Activated naive CD8-positive, alpha-beta T cell treated with anti-CD3 and anti-CD28 coated beads, Interleukin-2, amount 10 ng/mL, durations not matched to agents 7 days and 5 days (primary cell): ENCODE data around the gene CYSTM1. TPM values are rescaled to one million over a fixed set of nuclear protein-coding genes. Genes with fewer than 3 reads are reported as not detected.
A peak's percentile ranks its signal among the peaks of the same experiment; 100 is the strongest.

ENCODE experiments used
- ATAC-seq: fragments of 150-1000 bp; cut with Tn5 transposase; one replicate; pipeline ENCODE4 v1.10.0; 2021; ENCODE audit warnings: low read depth, moderate library complexity
- POLR2A ChIA-PET: fragments of 350-600 bp; sonication (Branson Sonifier 250); formaldehyde crosslinking; loops from one replicate; lab custom pipeline; 2021; ENCODE audit warnings: antibody characterized with exemption; lab: Charles Lee
- DNase-seq: peaks from one replicate; pipeline ENCODE4 v3.0.0; 2021
- H3K27ac Mint-ChIP-seq: one replicate; pipeline ENCODE4 v1.8.0; 2022; ENCODE audit warnings: mild to moderate bottlenecking, mixed read lengths
- H3K27me3 Mint-ChIP-seq: one replicate; pipeline ENCODE4 v1.8.0; 2022; ENCODE audit warnings: mild to moderate bottlenecking, moderate library complexity, mixed read lengths
- H3K36me3 Mint-ChIP-seq: one replicate; pipeline ENCODE4 v1.8.0; 2021; ENCODE audit warnings: mild to moderate bottlenecking, mixed read lengths
- H3K4me1 Mint-ChIP-seq: one replicate; pipeline ENCODE4 v1.8.0; 2021; ENCODE audit warnings: mixed read lengths
- H3K4me3 Mint-ChIP-seq: one replicate; pipeline ENCODE4 v1.8.0; 2022; ENCODE audit warnings: mild to moderate bottlenecking, moderate library complexity, mixed read lengths
- H3K9me3 Mint-ChIP-seq: one replicate; pipeline ENCODE4 v1.8.0; 2021; ENCODE audit warnings: mixed read lengths
- total RNA-seq, 2 experiments: library from RNA; stranded (reverse); gene quantifications; one replicate each; pipeline ENCODE4 v1.2.3, GENCODE V29; 2021

CYSTM1 gene
- total RNA-seq, 2 experiments from 2014 or later: 12.1 to 13.5 TPM

- POLR2A ChIA-PET: interaction anchor here (0.7 kb wide), 1 partner anchor 1922 kb away, joined by 3 read pairs; no protein-coding TSS in a partner anchor
- H3K36me3 Mint-ChIP-seq: peaks cover 27% of the 10 kb centered on the region
- DNase-seq: no peak
- no peaks in the 10 kb centered on the region for H3K9me3 Mint-ChIP-seq
- no peak overlapping the region for H3K27ac Mint-ChIP-seq
- peak; percentile 67 for ATAC-seq
- no peaks in the 10 kb centered on the region for H3K27me3 Mint-ChIP-seq
- peaks cover 9% of the 10 kb centered on the region for H3K4me1 Mint-ChIP-seq
- H3K4me3 Mint-ChIP-seq: no peak overlapping the region
These were observed 98.5 kb downstream of the CYSTM1 start for GRCh38 chr5:140273401-140273877.

GRCh38 chr5:140275837-140276236 lies 100.8 kb downstream of the CYSTM1 start:
- peaks cover 12% of the 10 kb centered on the region for H3K4me1 Mint-ChIP-seq
- H3K9me3 Mint-ChIP-seq: no peaks in the 10 kb centered on the region
- H3K4me3 Mint-ChIP-seq: no peak overlapping the region
- H3K27ac Mint-ChIP-seq: no peak overlapping the region
- H3K36me3 Mint-ChIP-seq: peaks cover 31% of the 10 kb centered on the region
- H3K27me3 Mint-ChIP-seq: no peaks in the 10 kb centered on the region
- DNase-seq (no peak), ATAC-seq (no peak)
- POLR2A ChIA-PET: interaction anchor here (0.6 to 1.1 kb wide), 2 partner anchors 12 to 27 kb away, joined by 3 to 4 read pairs; partner anchors contain the start of gene PFDN1

GRCh38 chr5:140282266-140282665 lies 107.3 kb downstream of the CYSTM1 start:
- Mint-ChIP-seq H3K4me1 (peaks cover 11% of the 10 kb centered on the region), H3K9me3 (no peaks in the 10 kb centered on the region), H3K27me3 (no peaks in the 10 kb centered on the region), H3K36me3 (peaks cover 10% of the 10 kb centered on the region), H3K4me3 (no peak overlapping the region), H3K27ac (no peak overlapping the region)
- DNase-seq (no peak), ATAC-seq (no peak)
- POLR2A ChIA-PET: interaction anchor here (0.7 kb wide), 1 partner anchor 20 kb away, joined by 3 read pairs; no protein-coding TSS in a partner anchor

- Mint-ChIP-seq H3K27me3 (no peaks in the 10 kb centered on the region), H3K27ac (no peak overlapping the region), H3K36me3 (peaks cover 2% of the 10 kb centered on the region), H3K9me3 (no peaks in the 10 kb centered on the region), H3K4me3 (no peak overlapping the region), H3K4me1 (peaks cover 8% of the 10 kb centered on the region)
- ATAC-seq: no peak
- no peak for DNase-seq
- POLR2A ChIA-PET: no interaction called here
These were observed 109.0 kb downstream of the CYSTM1 start for GRCh38 chr5:140284013-140284412.

GRCh38 chr5:140286424-140286823 lies 111.4 kb downstream of the CYSTM1 start:
- ATAC-seq: no peak
- DNase-seq: no peak
- H3K27ac Mint-ChIP-seq: no peak overlapping the region
- peaks cover 11% of the 10 kb centered on the region for H3K4me1 Mint-ChIP-seq
- H3K36me3 Mint-ChIP-seq: peaks cover 16% of the 10 kb centered on the region
- no peak overlapping the region for H3K4me3 Mint-ChIP-seq
- POLR2A ChIA-PET: no interaction called here
- H3K27me3 Mint-ChIP-seq: no peaks in the 10 kb centered on the region
- no peaks in the 10 kb centered on the region for H3K9me3 Mint-ChIP-seq

- Mint-ChIP-seq H3K36me3 (peaks cover 18% of the 10 kb centered on the region), H3K4me1 (peaks cover 16% of the 10 kb centered on the region), H3K4me3 (no peak overlapping the region), H3K27ac (no peak overlapping the region), H3K27me3 (no peaks in the 10 kb centered on the region), H3K9me3 (no peaks in the 10 kb centered on the region)
- ATAC-seq (no peak), DNase-seq (no peak)
- POLR2A ChIA-PET: interaction anchor here (0.9 kb wide), 1 partner anchor 58 kb away, joined by 3 read pairs; no protein-coding TSS in a partner anchor
These were observed 113.0 kb downstream of the CYSTM1 start for GRCh38 chr5:140287801-140288521.

- POLR2A ChIA-PET: interaction anchor here (1.3 to 1.5 kb wide), 2 partner anchors 10 to 11 kb away, joined by 3 to 4 read pairs; partner anchors contain the start of gene PFDN1
- no peak overlapping the region for H3K4me3 Mint-ChIP-seq
- ATAC-seq: no peak
These were observed 117.4 kb downstream of the CYSTM1 start for GRCh38 chr5:140292212-140293036.

More at GRCh38 chr5:140292212-140293036, 117.4 kb downstream of the CYSTM1 start:
- Mint-ChIP-seq H3K27me3 (no peaks in the 10 kb centered on the region), H3K27ac (no peak overlapping the region), H3K36me3 (peaks cover 22% of the 10 kb centered on the region), H3K9me3 (no peaks in the 10 kb centered on the region), H3K4me1 (peaks cover 26% of the 10 kb centered on the region)
- DNase-seq: no peak

Other genes with a start within 250 kb of the CYSTM1 start
- gene NRG2, start 131.9 kb upstream of the CYSTM1 start, total RNA-seq: under 1 TPM in 1 of 2 experiments, not detected in 1; 0.08 TPM
- 10 to 100 TPM; 19.8 TPM for gene PURA, start 61.1 kb upstream of the CYSTM1 start, total RNA-seq
- 1 to 10 TPM; 6.9 to 7.3 TPM for gene IGIP, start 49.3 kb upstream of the CYSTM1 start, total RNA-seq
- gene PFDN1, start 127.9 kb downstream of the CYSTM1 start, total RNA-seq: 10 to 100 TPM; 47.7 to 48.3 TPM
- gene HBEGF, start 171.4 kb downstream of the CYSTM1 start, total RNA-seq: 10 to 100 TPM; 12.8 TPM
- gene SLC4A9, start 185.0 kb downstream of the CYSTM1 start, total RNA-seq: under 1 TPM; 0.17 to 0.31 TPM
- gene ANKHD1, start 226.6 kb downstream of the CYSTM1 start, total RNA-seq: 100 to 1,000 TPM; 148 to 156 TPM